Measurements from ENCODE around the gene SUFU.

The SUFU gene

DNA sequence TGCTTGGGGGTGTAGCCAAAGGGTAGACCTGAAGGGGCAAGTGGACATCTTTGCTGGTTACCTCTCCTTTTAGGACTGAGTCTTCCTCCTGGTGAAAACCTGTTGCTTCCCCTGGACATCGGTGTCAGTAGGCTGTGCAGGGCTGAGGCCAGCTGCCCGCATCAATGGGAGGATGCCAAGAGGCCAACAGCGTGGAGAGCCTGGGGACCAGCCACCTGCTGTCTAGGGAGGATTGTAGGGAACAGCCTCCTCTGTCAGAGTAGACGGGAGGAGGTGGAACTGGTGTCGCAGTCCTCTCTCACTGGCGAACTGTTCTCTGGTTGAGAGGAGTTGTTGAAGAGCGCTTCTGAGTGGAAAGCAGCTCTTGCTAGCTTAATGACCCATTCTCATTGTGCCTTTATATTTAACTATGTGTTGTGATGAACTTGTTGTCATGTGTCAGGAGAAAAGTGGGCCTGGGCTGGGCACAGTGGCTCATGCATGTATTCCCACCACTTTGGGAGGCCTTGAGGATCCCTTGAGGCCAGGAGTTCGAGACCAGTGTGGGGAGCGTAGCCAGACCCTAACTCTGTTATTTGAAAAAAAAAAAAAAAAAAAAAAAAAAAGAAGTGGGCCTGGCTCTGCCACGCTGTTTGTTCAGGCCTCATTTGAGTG lies 1.8 kb downstream of the SUFU start:
- Histone ChIP-seq H3K36me3 (ENCODE audit: control insufficient read depth, insufficient read depth, low read length) (peaks cover 8% of the 10 kb centered on the region), H3K27ac (ENCODE audit: low read depth, low read length) (no peak overlapping the region), H3K4me1 (ENCODE audit: control insufficient read depth, insufficient read depth, low read length) (peaks cover 19% of the 10 kb centered on the region), H3K4me3 (ENCODE audit: low read length) (peak overlapping the region; percentile 86), H3K9ac (ENCODE audit: low read length) (no peak overlapping the region), H3K27me3 (ENCODE audit: control insufficient read depth, insufficient read depth, low read length) (no peaks in the 10 kb centered on the region)

GRCh38 chr10:102507521-102507920 lies 3.7 kb downstream of the SUFU start:
- Histone ChIP-seq H3K27ac (ENCODE audit: low read depth, low read length) (no peak overlapping the region), H3K9ac (ENCODE audit: low read length) (no peak overlapping the region), H3K4me1 (ENCODE audit: control insufficient read depth, insufficient read depth, low read length) (peaks cover 11% of the 10 kb centered on the region), H3K27me3 (ENCODE audit: control insufficient read depth, insufficient read depth, low read length) (no peaks in the 10 kb centered on the region), H3K4me3 (ENCODE audit: low read length) (no peak overlapping the region), H3K36me3 (ENCODE audit: control insufficient read depth, insufficient read depth, low read length) (peaks cover 8% of the 10 kb centered on the region)

GRCh38 chr10:102508506-102508905 lies 4.7 kb downstream of the SUFU start:
- Histone ChIP-seq H3K27me3 (ENCODE audit: control insufficient read depth, insufficient read depth, low read length) (no peaks in the 10 kb centered on the region), H3K4me3 (ENCODE audit: low read length) (no peak overlapping the region), H3K9ac (ENCODE audit: low read length) (no peak overlapping the region), H3K4me1 (ENCODE audit: control insufficient read depth, insufficient read depth, low read length) (peaks cover 6% of the 10 kb centered on the region), H3K36me3 (ENCODE audit: control insufficient read depth, insufficient read depth, low read length) (peaks cover 8% of the 10 kb centered on the region), H3K27ac (ENCODE audit: low read depth, low read length) (no peak overlapping the region)

DNA sequence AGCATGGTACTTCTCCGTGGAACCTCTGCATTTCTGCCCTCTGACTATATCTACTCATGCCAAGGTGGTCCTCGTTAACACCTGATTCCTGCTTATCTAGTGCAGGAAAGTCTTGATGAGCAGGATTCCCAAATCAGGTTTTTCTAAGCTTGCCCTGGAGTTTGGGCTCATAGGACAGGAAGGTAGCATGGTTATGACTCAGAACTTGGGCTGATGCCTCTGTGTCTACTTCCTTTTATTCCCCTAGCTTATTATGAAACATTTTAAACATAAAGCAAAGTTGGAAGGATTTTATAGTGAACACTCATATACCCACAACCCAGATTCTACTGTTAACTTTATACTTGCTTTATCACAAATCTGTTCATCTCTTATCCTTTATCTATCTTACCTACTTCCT lies 5.6 kb downstream of the SUFU start:
- H3K9ac ChIP-seq (ENCODE audit: low read length) = no peak overlapping the region
- peaks cover 8% of the 10 kb centered on the region for H3K36me3 ChIP-seq (ENCODE audit: control insufficient read depth, insufficient read depth, low read length)
- H3K27ac ChIP-seq (ENCODE audit: low read depth, low read length) = no peak overlapping the region
- H3K4me3 ChIP-seq (ENCODE audit: low read length) = no peak overlapping the region
- no peaks in the 10 kb centered on the region for H3K27me3 ChIP-seq (ENCODE audit: control insufficient read depth, insufficient read depth, low read length)
- H3K4me1 ChIP-seq (ENCODE audit: control insufficient read depth, insufficient read depth, low read length) = peaks cover 5% of the 10 kb centered on the region

DNA sequence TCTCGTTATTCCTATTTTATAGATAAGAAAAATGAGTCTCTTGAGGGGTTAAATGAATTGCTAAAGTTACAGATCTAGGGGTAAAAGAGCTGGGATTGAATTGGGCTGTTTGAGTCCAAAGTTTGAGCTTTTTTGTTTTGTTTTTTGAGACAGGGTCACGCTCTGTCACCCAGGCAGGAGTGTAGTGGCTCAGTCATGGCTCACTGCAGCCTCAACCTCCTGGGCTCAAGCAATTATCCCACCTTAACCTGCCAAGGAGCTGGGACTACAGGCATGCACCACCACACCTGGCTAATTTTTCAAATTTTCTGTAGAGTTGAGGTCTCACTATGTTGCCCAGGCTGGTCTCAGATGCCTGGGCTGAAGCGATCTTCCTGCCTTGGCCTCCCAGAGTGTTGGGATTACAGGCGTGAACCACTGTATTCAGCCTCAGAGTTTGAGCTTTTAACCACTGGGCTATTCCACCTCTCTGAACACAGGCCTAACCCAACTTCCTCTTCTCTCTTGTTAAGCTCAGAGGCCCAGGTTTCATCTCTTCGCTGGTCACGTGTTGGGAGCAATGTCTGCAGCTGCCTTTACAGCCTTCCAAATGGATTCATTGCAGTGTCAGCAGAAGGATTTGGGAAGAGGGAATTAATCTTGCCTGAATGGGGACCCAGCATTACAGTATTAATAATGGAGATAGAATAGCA lies 8.0 kb downstream of the SUFU start:
- no peak overlapping the region for H3K9ac ChIP-seq (ENCODE audit: low read length)
- H3K4me3 ChIP-seq (ENCODE audit: low read length) = no peak overlapping the region
- no peaks in the 10 kb centered on the region for H3K27me3 ChIP-seq (ENCODE audit: control insufficient read depth, insufficient read depth, low read length)
- no peak overlapping the region for H3K27ac ChIP-seq (ENCODE audit: low read depth, low read length)
- H3K4me1 ChIP-seq (ENCODE audit: control insufficient read depth, insufficient read depth, low read length) = no peaks in the 10 kb centered on the region
- H3K36me3 ChIP-seq (ENCODE audit: control insufficient read depth, insufficient read depth, low read length) = peaks cover 8% of the 10 kb centered on the region

DNA sequence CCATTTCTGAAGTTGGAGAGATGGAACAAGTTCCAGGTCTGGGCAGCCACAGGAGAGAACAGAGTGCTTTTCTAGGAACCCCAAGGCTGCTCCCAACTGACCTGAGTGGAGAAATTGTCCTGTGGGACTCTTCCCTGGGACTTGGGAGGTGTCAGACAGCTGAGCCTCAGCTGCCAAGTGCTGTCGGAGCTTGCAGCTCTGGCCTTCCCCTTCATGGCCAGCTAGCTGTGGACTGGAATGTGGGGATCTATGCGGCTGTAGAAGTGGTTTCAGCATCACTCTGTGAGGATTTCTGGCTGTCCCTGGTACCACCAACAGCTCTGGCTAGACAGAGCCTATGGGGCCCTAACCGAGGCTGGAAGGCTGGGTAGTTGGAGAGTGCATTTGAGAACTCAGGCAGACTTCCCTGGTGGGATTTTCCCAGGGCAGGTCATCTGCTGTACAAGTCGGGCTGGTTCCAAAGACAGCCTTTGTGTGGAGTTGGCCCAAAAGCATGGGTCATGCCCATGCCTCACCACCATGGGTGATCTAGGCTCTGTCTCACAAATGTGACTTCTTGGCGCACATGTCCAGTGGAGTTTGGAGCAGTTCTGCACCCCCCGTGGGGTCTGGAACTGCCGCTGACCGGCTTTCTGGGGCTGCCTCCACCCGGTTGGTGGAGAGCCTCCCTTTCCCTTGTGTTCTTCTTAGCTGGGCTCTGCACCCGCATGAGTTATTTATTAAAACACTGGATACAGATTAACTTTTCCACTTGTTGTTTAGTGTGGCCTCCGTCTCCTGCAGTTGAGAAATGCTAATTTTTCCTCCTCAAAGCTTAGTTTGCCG lies 10.9 kb downstream of the SUFU start:
- peaks cover 2% of the 10 kb centered on the region for H3K36me3 ChIP-seq (ENCODE audit: control insufficient read depth, insufficient read depth, low read length)
- H3K27ac ChIP-seq (ENCODE audit: low read depth, low read length) = no peak overlapping the region
- no peak overlapping the region for H3K4me3 ChIP-seq (ENCODE audit: low read length)
- no peaks in the 10 kb centered on the region for H3K4me1 ChIP-seq (ENCODE audit: control insufficient read depth, insufficient read depth, low read length)
- H3K27me3 ChIP-seq (ENCODE audit: control insufficient read depth, insufficient read depth, low read length) = no peaks in the 10 kb centered on the region
- H3K9ac ChIP-seq (ENCODE audit: low read length) = no peak overlapping the region

DNA sequence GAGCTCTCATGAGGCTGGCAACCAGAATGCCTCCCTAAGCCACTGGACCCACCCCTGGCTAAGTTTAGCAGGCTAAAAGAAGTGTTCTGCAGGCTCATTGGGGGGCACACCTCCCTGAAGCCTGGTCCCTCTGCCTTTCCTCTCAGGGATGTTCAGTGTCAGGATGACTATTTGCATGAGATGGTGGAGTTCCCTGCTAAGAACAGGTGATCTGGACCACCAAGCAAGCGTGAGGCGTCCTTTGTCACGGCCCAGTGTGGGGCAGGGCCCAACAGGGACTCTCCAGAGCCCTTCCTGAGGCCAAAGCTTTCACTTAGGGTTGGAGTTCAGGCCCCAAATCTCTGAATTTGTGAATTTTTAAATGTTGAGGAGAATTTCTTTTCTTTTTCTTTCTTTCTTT lies 12.0 kb downstream of the SUFU start:
- Histone ChIP-seq H3K27me3 (ENCODE audit: control insufficient read depth, insufficient read depth, low read length) (no peaks in the 10 kb centered on the region), H3K4me3 (ENCODE audit: low read length) (no peak overlapping the region), H3K9ac (ENCODE audit: low read length) (no peak overlapping the region), H3K4me1 (ENCODE audit: control insufficient read depth, insufficient read depth, low read length) (no peaks in the 10 kb centered on the region), H3K36me3 (ENCODE audit: control insufficient read depth, insufficient read depth, low read length) (no peaks in the 10 kb centered on the region), H3K27ac (ENCODE audit: low read depth, low read length) (no peak overlapping the region)

- Histone ChIP-seq H3K27me3 (ENCODE audit: control insufficient read depth, insufficient read depth, low read length) (no peaks in the 10 kb centered on the region), H3K9ac (ENCODE audit: low read length) (no peak overlapping the region), H3K27ac (ENCODE audit: low read depth, low read length) (no peak overlapping the region), H3K4me3 (ENCODE audit: low read length) (no peak overlapping the region), H3K36me3 (ENCODE audit: control insufficient read depth, insufficient read depth, low read length) (peaks cover 3% of the 10 kb centered on the region), H3K4me1 (ENCODE audit: control insufficient read depth, insufficient read depth, low read length) (no peaks in the 10 kb centered on the region)
Measured at GRCh38 chr10:102517553-102517952, 13.8 kb downstream of the SUFU start.

- Histone ChIP-seq H3K9ac (ENCODE audit: low read length) (no peak overlapping the region), H3K27me3 (ENCODE audit: control insufficient read depth, insufficient read depth, low read length) (no peaks in the 10 kb centered on the region), H3K36me3 (ENCODE audit: control insufficient read depth, insufficient read depth, low read length) (peaks cover 6% of the 10 kb centered on the region), H3K27ac (ENCODE audit: low read depth, low read length) (no peak overlapping the region), H3K4me3 (ENCODE audit: low read length) (no peak overlapping the region), H3K4me1 (ENCODE audit: control insufficient read depth, insufficient read depth, low read length) (no peaks in the 10 kb centered on the region)
Measured at GRCh38 chr10:102519246-102519825, 15.6 kb downstream of the SUFU start.

- no peaks in the 10 kb centered on the region for H3K4me1 ChIP-seq (ENCODE audit: control insufficient read depth, insufficient read depth, low read length)
- H3K4me3 ChIP-seq (ENCODE audit: low read length) = no peak overlapping the region
- H3K36me3 ChIP-seq (ENCODE audit: control insufficient read depth, insufficient read depth, low read length) = peaks cover 6% of the 10 kb centered on the region
- no peak overlapping the region for H3K27ac ChIP-seq (ENCODE audit: low read depth, low read length)
- no peak overlapping the region for H3K9ac ChIP-seq (ENCODE audit: low read length)
- no peaks in the 10 kb centered on the region for H3K27me3 ChIP-seq (ENCODE audit: control insufficient read depth, insufficient read depth, low read length)
Measured at GRCh38 chr10:102522874-102523249, 19.1 kb downstream of the SUFU start.

DNA sequence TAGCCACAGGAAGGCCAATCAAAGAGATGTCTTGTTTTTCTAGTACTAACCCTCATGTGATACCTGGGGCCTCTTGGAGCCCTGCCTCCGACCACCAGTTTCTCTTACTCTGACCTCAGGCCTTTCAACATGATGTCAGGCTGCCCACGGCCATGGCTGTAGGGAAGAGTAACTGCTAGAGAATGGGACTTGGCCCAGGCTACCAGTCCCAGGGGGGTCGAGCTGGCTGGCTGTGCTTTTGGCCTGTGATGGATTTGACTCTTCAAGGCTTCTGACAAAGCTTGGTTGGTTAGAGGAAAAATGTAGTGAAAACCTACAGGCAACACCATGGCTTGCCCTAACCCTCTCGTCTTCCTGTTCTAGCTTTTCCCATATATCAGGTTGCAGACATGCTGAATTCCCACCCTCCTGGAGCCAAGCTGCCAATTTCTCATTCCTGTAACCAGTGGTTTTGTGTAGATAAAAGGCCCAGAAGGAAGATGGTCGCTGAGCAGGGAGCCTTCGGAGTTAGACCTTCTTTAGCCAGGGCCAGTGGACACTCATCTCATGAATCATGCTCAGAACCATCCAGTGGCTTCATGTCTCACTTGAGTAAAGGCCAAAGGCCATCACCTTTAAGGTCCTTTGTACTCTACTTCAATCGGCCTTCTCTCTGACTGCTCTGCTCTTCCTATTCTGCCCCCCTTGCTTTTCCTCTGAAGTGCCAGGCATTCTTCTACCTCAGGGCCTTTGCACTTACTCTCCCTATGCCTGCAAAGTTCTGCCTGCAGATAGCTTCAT lies 19.7 kb downstream of the SUFU start:
- H3K36me3 ChIP-seq (ENCODE audit: control insufficient read depth, insufficient read depth, low read length) = peaks cover 6% of the 10 kb centered on the region
- no peak overlapping the region for H3K27ac ChIP-seq (ENCODE audit: low read depth, low read length)
- no peak overlapping the region for H3K9ac ChIP-seq (ENCODE audit: low read length)
- H3K4me1 ChIP-seq (ENCODE audit: control insufficient read depth, insufficient read depth, low read length) = no peaks in the 10 kb centered on the region
- no peak overlapping the region for H3K4me3 ChIP-seq (ENCODE audit: low read length)
- H3K27me3 ChIP-seq (ENCODE audit: control insufficient read depth, insufficient read depth, low read length) = no peaks in the 10 kb centered on the region

GRCh38 chr10:102524746-102525145 lies 21.0 kb downstream of the SUFU start:
- Histone ChIP-seq H3K27me3 (ENCODE audit: control insufficient read depth, insufficient read depth, low read length) (no peaks in the 10 kb centered on the region), H3K27ac (ENCODE audit: low read depth, low read length) (no peak overlapping the region), H3K4me3 (ENCODE audit: low read length) (no peak overlapping the region), H3K36me3 (ENCODE audit: control insufficient read depth, insufficient read depth, low read length) (peaks cover 6% of the 10 kb centered on the region), H3K4me1 (ENCODE audit: control insufficient read depth, insufficient read depth, low read length) (no peaks in the 10 kb centered on the region), H3K9ac (ENCODE audit: low read length) (no peak overlapping the region)
